Adrenal gland (tissue), 12 donors: ENCODE measurements around the gene BMP8B. TPM values are rescaled to one million over a fixed set of nuclear protein-coding genes. Genes with fewer than 3 reads are reported as not detected.
"Not testable (repeated sequence)": the region's sequence is repeated elsewhere in the genome, so short reads cannot be mapped to it uniquely, and the experiment has no call there.

Experiments
- DNase-seq, 7 donors: peaks; one replicate each; pipeline ENCODE4 v3.0.0-alpha.2; 2019 to 2020
- H3K27ac ChIP-seq, 5 donors: fragments of 200-600 bp; sonication (generic) in 4 of 5; 1 replicate in 3 of 5; 2 replicates in 2 of 5; pipeline versions ENCODE4 v1.5.1 to v1.8.0; 2016 to 2020; ENCODE audit warnings: mild to moderate bottlenecking in 1 of 5
- H3K27me3 ChIP-seq: fragments of 200-600 bp; 2 replicates; pipeline ENCODE4 v1.8.0; 2021
- H3K36me3 ChIP-seq, 2 donors: fragments of 200-600 bp; replicated peaks in 1 of 2; 1 replicate in 1 of 2; 2 replicates in 1 of 2; pipeline versions ENCODE4 v1.5.1 to v1.8.0; 2018 to 2022
- H3K4me1 ChIP-seq, 2 donors: fragments of 200-600 bp; replicated peaks in 1 of 2; 1 replicate in 1 of 2; 2 replicates in 1 of 2; pipeline versions ENCODE4 v1.5.1 to v1.8.0; 2018 to 2021
- H3K4me3 ChIP-seq, 4 donors: fragments of 200-600 bp; sonication (generic) in 3 of 4; one replicate each; pipeline ENCODE4 v1.5.1; 2016 to 2018
- H3K9me3 ChIP-seq, 3 donors: fragments of 200-600 bp; sonication (generic) in 1 of 3; replicated peaks in 1 of 3; 1 replicate in 2 of 3; 2 replicates in 1 of 3; pipeline versions ENCODE4 v1.5.1 to v1.8.0; 2016 to 2021
- CTCF ChIP-seq, 6 experiments: fragments of 450-650 bp in 4 of 6; fragments of 200-600 bp in 2 of 6; sonication (generic) in 1 of 6; IDR thresholded peaks; 1 replicate in 5 of 6; 2 replicates in 1 of 6; pipeline versions ENCODE4 v1.5.1 to v1.8.0; 2016 to 2021; ENCODE audit warnings: antibody characterized with exemption in 6 of 6, mild to moderate bottlenecking in 2 of 6, moderate library complexity in 1 of 6
- POLR2A ChIP-seq, 2 donors: fragments of 450-650 bp; IDR thresholded peaks; one replicate each; pipeline ENCODE4 v1.6.1; 2017; ENCODE audit warnings: antibody characterized with exemption in 2 of 2, mild to moderate bottlenecking in 2 of 2, moderate library complexity in 1 of 2
- WGBS, 4 donors: extraction: QIAGEN DNeasy Blood & Tissue Kit in 2 of 4; methylation state at CpG; one replicate each; pipeline versions ENCODE4 v1.1.5 to v1.1.7; 2013 to 2017; 5-methylcytosine and 5-hydroxymethylcytosine counted together
- intact Hi-C, 2 donors: fragments of 100-400 bp; cut with DNase I; formaldehyde crosslinking; loops; one replicate each; pipeline versions ENCODE4 v1.14.1 to v1.15.0; 2022 to 2023
- polyA plus RNA-seq, 3 donors: library from polyadenylated mRNA; stranded (reverse); fragments of 200-250 nt in 2 of 3; fragments of 350-450 nt in 1 of 3; fragmentation: Illumina TruSeq in 1 of 3; extraction: RNeasy Lipid Tissue Mini Kit (QIAGEN cat#74804) in 1 of 3; gene quantifications; one replicate each; pipeline ENCODE4 v1.2.3, GENCODE V29; 2013 to 2014
- total RNA-seq, 9 donors: library from RNA; depleted of rRNA in 4 of 9; stranded (reverse); fragments of >200 nt in 4 of 9; fragments of 120-200 nt in 1 of 9; fragmentation: NEBNext Ultra II Directional in 1 of 9; extraction: Animal tissue kit (Norgen Biotek cat#: 25700) in 1 of 9; gene quantifications; one replicate each; pipeline versions ENCODE4 v1.1.0 to v1.2.4, GENCODE V29; 2013 to 2023
- donor health status: healthy with polysubstance abuse.
- donor health status: Bipolar disorder and iron deficiency.
- donor health status: DM: yes; HTN: yes; CAD: no.
- donor health status: DM: no; HTN: no; CAD: no.
- donor health status: DM: no; HTN: no; CAD: no.
- donor health status: DM: yes; HTN: yes; CAD: no.

Gene BMP8B
- total and polyA plus RNA-seq, 12 donors = 0.09 to 5.9 (median 1.0) TPM; not detected in 1

GRCh38 chr1:39818482-39818881, 29.8 kb upstream of the BMP8B start:
- intact Hi-C loops = loop anchor here (5.0 kb wide), 2 partner anchors 84 to 154 kb away; partner anchors contain the start of gene MYCL (in 2 of the 2)
- DNase-seq = no peak
- Histone ChIP-seq H3K27ac (no peak overlapping the region), H3K27me3 (no peaks in the 10 kb centered on the region), H3K4me1 (no peaks in the 10 kb centered on the region), H3K4me3 (no peak overlapping the region), H3K9me3 (no peaks in the 10 kb centered on the region), H3K36me3 (no peaks in the 10 kb centered on the region)
- TF ChIP-seq CTCF (IDR thresholded peaks at IDR 0.05) = no peak
- no peak for TF ChIP-seq POLR2A (IDR thresholded peaks at IDR 0.05)
- 95 to 100% (median 98%) methylated on average over 1 to 2 of the region's 2 CpGs for WGBS, 4 donors

GRCh38 chr1:39817091-39817932, 28.6 kb upstream of the BMP8B start:
- H3K4me1 ChIP-seq, H3K4me3 ChIP-seq, H3K27ac ChIP-seq, H3K36me3 ChIP-seq, H3K9me3 ChIP-seq, H3K27me3 ChIP-seq: not testable (repeated sequence)
- intact Hi-C loops = loop anchor here (5.0 kb wide), 2 partner anchors 85 to 155 kb away; partner anchors contain the start of gene MYCL (in 2 of the 2)
- peak in 5 of 7 donors; percentile 16 to 59 (median 31) for DNase-seq
- WGBS, 4 donors = 48 to 59% (median 57%) methylated on average over 10 to 18 of the region's 24 CpGs

DNA sequence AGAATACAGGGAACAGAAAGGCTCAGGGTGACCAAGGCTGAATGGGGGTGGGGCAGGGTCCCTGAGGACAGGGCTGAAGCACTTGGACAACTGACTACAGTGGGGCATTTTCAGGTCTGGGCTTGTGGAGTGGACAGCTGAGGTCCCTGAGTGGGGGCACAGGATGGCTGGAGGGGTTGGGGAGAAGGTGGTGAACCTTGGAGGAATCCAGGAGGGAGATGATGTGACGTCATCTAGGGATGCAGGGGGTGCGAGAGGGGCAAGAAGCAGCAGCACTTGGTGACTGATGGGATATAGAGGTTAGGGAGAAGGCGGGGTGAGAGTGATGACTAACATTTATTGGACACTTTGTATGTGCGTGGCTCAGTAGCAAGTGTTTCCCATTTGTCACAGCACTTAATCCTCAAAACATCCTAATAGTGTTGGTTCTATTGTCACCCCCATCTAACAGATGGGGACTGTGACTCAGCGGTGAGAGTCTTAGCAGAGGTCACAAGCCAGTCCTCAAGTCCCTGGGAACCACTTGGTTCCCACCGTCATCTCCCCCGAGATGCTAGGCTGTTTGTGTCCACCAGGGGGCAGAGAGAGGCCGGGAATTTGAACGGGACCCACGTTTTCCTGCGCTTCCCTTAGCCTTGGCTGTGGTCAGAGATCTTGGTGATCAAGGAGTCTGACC, 27.9 kb upstream of the BMP8B start:
- Histone ChIP-seq H3K27me3 (no peaks in the 10 kb centered on the region), H3K27ac (no peak overlapping the region), H3K36me3 (no peaks in the 10 kb centered on the region), H3K9me3 (no peaks in the 10 kb centered on the region), H3K4me3 (no peak overlapping the region), H3K4me1 (no peaks in the 10 kb centered on the region)
- DNase-seq = peak; percentile 35 to 88 (median 76)
- TF ChIP-seq POLR2A (IDR thresholded peaks at IDR 0.05) = no peak
- peak; percentile 73 to 96 (median 92) for TF ChIP-seq CTCF (IDR thresholded peaks at IDR 0.05)
- WGBS, 4 donors = 13 to 31% (median 13%) methylated on average over 5 to 11 of the region's 11 CpGs
- intact Hi-C loops = loop anchor here (5.0 kb wide), 2 partner anchors 86 to 156 kb away; partner anchors contain the start of gene MYCL (in 2 of the 2)

DNA sequence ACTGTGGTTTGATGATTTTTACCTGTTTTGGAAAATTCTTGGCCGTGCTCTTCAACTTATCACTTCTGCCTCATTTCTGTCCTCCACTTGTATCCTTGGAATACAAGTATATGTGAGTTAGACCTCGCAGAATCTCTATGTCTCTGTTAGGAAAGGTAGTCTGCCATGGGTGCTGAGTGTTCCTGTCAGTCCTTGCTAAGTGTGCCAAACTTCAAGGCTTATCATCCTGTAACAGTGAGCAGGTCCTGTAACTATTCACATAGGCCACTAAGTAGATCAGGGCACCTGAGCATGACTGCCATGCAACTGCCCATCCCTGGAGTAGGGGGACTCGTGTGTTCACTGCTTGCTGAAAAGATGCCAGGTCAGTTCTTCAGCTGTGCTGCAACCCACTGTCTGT, 24.2 kb upstream of the BMP8B start:
- DNase-seq = no peak
- intact Hi-C loops = no loop called here
- Histone ChIP-seq H3K9me3 (no peaks in the 10 kb centered on the region), H3K4me1 (no peaks in the 10 kb centered on the region), H3K27me3 (no peaks in the 10 kb centered on the region), H3K27ac (no peak overlapping the region), H3K4me3 (no peak overlapping the region), H3K36me3 (no peaks in the 10 kb centered on the region)
- no peak for TF ChIP-seq POLR2A (IDR thresholded peaks at IDR 0.05)
- no peak for TF ChIP-seq CTCF (IDR thresholded peaks at IDR 0.05)
- WGBS, 4 donors = 70 to 79% (median 72%) methylated on average over 3 of the region's 3 CpGs
